C4-2B (cell line): ENCODE measurements around the gene MEOX2.

Experiments
- ZFX ChIP-seq: fragments of 450-650 bp; IDR thresholded peaks from 2 replicates; pipeline ENCODE4 v1.6.1; 2017
- TF ChIP-seq, protein P1 (sequence below): fragments of 450-650 bp; conservative IDR thresholded peaks from 2 replicates; pipeline ENCODE4 v1.5.1; 2017; ENCODE audit warnings: mild to moderate bottlenecking

DNA sequence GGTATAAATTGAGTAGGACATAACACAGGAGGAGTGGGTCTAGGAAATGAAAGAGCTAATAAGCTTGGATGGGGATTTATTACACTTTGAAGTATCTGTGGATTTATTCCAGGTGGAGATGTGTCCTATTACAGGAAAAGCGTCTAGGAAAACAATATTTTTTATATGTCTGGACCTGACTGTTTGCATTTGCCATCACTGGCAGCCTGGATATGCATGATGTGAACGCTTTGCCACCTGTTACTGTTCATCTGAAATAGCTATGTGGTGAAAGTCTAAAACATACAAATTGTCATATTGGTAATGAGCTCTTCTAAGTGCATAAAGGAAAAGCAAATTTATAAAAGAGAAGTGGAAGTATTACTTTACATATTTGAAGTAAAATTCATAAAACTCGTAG lies 93.1 kb downstream of the MEOX2 start:
- TF ChIP-seq, protein P1, sequence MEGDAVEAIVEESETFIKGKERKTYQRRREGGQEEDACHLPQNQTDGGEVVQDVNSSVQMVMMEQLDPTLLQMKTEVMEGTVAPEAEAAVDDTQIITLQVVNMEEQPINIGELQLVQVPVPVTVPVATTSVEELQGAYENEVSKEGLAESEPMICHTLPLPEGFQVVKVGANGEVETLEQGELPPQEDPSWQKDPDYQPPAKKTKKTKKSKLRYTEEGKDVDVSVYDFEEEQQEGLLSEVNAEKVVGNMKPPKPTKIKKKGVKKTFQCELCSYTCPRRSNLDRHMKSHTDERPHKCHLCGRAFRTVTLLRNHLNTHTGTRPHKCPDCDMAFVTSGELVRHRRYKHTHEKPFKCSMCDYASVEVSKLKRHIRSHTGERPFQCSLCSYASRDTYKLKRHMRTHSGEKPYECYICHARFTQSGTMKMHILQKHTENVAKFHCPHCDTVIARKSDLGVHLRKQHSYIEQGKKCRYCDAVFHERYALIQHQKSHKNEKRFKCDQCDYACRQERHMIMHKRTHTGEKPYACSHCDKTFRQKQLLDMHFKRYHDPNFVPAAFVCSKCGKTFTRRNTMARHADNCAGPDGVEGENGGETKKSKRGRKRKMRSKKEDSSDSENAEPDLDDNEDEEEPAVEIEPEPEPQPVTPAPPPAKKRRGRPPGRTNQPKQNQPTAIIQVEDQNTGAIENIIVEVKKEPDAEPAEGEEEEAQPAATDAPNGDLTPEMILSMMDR: no peak
- TF ChIP-seq ZFX: no peak
